Mammary microvascular endothelial cell (primary cell): ENCODE data around the gene HNRNPUL2. TPM values are rescaled to one million over a fixed set of nuclear protein-coding genes. Genes with fewer than 3 reads are reported as not detected.

Experiments used
- total RNA-seq: library from RNA; depleted of rRNA; stranded (reverse); fragments of >200 nt; gene quantifications from 2 replicates; pipeline ENCODE4 v1.2.3, GENCODE V29; 2015

Gene HNRNPUL2
- total RNA-seq, result 8.7 and 10.3 TPM in 2 replicates

DNA sequence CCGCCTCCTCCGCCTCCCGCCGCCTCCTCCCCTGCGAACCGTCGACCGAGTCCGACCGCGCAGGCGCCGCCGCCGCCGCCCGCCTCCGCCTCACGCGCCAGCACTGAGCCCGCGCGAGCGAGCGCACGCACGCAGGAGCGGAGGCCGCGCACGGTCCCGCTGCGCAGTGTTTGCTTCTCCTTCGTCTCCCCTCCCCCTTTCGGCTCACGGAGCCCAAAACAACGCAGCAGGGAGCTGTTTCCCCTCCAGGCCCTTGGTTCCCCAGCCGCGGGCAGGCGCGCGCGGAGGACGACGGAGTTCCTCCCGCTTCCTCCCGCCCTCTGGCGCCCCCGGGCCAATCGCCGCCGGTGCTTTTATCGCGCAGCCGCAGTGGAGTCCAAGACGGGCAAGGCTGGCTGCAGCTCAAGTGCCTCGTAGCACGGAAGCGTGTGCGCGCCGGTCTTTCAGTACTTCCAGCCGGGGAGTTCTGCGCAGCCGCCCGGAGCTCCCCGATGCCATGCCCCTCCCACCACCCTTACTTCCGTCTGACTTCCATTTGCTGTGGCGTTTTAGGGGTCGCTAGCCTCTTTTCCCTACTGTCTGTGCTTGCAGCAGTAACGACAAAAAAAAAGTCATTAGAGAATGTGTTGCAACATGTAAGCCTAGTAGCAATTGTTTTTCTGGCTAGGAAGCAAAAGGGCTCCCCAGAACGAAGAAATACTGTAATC, at the start of gene HNRNPUL2:
Gene HNRNPUL2, minus strand, starts transcription at position 293 of the 707 bp plus-strand sequence. CDS start 301 bp downstream, outside the sequence.

GRCh38 chr11:62771144-62772021, 44.1 kb upstream of the HNRNPUL2 start, which contains the start of gene TAF6L:
Gene TAF6L (plus strand): TSS chr11:62771396. CDS start chr11:62775784, 4,388 bp downstream.

DNA sequence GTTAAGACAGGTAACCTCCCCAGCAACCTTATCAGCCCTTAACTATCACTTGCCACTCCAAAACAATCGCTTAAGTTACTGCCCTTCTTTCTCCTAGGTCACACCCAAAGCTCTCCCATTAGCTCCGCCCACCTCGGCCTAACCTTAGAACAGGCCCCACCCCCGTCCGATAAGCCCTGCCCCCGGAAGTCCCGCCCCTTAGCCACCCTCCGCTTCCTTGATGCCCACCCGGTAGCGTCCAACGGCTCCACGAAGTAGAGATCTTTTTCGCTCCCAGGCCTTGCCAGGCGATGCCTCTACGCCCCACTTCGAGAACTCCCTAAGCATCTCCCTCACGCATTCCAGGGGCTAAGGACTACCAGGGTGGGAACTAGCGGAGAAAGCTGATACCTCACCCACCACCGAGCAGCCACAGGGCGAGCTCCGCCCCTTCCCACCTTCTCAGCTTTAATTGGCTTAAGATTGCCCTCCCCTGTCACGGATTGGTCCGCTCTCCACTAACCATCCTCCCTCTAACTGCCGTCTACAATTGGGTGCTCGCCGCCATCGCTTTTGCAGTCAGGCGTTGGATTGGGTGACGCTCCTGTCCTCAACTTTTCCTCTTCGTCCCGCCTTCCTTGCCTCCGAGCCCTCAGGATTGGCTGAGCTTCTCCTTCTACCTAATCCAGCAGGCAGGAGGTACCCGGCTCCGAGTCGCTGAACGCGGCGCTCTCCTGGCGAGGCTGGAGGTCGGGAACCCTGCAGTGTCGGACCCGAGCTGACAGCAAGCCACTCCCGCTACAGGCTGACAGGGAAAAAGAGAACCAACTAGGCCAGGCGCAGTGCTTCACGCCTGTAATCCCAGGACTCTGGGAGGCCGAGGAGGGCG, 26.7 kb upstream of the HNRNPUL2 start, which contains the start of gene ZBTB3:
Gene ZBTB3, minus strand, starts transcription at position 425 of the 868 bp plus-strand sequence. CDS start 496 bp downstream, outside the sequence.

DNA sequence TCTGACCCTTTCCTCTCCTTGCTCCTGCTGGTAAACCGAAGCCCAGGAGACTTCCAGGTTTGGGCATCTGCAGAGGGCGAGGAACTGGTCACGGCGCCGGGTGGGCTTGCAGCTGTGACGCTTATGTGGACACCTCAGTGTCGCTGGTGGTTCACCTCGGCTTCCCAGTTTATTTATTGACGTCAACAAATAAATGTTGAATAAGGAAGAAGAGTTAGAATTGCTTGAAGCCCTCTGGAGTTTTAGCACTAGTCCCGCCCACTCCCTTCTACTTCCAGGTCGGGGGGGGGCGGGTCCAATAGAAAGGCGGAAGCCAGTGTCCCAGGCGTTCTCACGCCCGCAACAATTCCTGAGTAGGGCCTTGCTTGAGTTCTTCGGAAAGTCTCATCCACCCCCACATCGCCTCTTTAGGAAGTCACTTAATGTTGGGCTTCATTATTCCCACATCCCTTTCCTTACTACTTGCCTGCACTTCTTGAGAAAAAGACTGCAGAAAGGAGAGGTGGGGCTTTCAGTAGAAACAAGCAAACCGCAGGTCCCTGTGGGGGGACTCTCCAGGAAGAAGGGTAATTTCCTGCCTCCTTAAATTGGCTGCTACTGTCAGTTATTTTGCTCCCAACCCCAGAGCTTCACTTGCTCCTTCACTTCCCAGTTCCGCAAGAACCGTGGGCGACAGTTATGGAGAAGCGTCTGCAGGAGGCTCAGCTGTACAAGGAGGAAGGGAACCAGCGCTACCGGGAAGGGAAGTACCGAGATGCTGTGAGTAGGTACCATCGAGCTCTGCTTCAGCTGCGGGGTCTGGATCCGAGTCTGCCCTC, 1.1 kb upstream of the HNRNPUL2 start, which contains the start of gene TTC9C:
Gene TTC9C, plus strand, starts transcription at position 316 of the 818 bp plus-strand sequence. Its CDS starts 363 bp downstream, at position 679.

DNA sequence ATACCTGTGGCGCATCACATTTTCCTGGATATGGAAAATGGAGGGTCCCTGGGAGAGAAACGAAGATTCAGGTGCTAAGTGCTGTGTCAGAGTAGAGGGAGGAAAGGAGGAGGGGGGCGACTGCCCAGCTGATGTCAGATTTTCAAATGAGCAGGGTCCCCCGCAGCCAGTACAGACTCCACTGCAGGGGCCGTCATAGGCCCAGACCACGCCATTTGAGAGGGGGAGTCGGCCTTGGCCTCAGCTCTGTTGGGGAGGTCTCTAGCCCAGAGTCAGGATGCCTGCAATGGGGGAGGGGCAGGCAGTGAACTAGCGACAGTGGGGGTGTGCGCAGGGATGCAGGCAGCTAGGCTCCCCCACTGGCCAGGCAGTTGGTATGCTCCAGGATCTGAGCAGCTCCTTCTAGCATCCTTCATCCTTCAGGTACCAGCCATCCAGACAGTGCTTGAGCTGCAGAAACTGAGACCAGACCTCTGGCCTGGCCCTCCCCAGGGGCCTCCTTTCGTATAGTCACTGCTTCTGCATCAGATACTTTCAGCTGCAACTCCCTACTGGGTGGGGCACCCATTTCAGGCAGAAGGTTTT, 19.9 kb downstream of the HNRNPUL2 start, which contains the start of the genes BSCL2 and GNG3:
Gene BSCL2, minus strand, starts transcription at position 148 of the 585 bp plus-strand sequence. CDS start 229 bp downstream, outside the sequence.
Gene GNG3, plus strand, starts transcription at position 400 of the 585 bp plus-strand sequence. CDS start 620 bp downstream, outside the sequence.

DNA sequence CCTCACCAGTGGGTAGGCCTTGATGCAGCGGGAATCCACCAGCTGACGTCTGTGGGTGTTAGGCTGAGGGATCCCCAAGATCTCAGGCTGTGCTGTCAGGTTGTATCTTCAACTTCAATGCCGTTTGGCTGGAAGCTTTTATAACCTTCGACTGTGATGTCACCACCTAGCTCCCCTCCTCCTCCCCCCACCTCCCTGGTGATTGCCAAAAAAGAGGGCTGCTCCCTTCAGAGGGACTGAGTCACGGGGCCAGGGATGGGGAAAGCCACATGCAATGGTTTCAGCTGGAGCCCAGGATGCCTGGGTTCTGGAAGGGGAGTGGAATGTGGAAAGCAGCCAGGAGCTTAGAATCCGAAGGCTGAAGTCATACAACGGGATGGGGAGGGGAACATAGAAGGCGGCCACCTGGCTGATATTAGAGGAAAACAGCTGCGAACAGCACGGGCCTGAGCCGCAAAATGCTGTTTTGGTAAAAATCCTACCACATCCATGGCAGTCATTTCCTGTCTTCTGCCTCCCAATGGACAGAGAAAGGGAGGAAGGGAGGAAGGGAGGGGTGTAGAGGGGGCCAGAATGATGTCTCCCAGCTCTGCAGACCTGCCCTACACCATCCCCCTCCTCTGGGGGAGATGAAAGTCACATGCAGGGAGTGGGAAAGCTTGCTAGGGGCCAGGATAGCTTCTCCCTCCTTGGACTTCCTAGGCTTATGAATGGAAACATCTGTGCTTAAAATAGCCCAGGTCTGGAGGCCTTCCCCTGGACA, 37.7 kb downstream of the HNRNPUL2 start, which contains the start of gene LRRN4CL:
Gene LRRN4CL, minus strand, starts transcription at position 110 of the 763 bp plus-strand sequence. CDS start 1,022 bp downstream, outside the sequence.

GRCh38 chr11:62678770-62679696, 48.2 kb downstream of the HNRNPUL2 start, which contains the start of gene UBXN1:
Gene UBXN1 (minus strand): TSS chr11:62679073. CDS start chr11:62678923, 150 bp downstream.

GRCh38 chr11:62671608-62672389, 55.5 kb downstream of the HNRNPUL2 start, which contains the start of the genes LBHD1 and UQCC3:
Gene LBHD1 (minus strand): TSS chr11:62672267. CDS start chr11:62670031, 2,236 bp downstream.
Gene UQCC3 (plus strand): TSS chr11:62671673. CDS start chr11:62671746, 73 bp downstream.

DNA sequence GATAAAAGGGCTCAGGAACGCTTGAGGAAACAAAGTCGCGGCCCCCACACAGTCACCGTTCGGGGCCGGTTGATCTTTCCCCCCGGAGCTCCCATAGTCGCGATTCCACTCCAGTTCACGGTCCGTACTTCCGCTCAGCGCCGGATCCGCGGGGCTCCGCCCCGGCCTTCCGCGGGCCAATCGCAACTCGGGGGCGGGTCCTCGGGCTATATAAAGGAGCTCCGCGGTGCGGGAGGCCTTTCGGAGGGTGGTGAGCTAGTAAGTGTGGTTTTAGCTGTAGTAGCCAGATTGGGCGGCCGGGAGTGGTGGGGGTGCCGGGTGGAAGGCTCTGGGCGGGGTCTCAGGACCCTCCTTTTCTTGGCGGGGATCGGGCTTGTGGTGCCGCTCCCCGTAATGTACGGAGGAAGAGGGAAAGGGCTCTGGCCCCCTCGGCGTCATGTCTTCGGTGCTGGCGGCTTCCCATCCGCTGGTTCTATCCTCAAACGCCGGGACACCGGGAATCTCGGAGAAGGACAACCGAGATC, 62.1 kb downstream of the HNRNPUL2 start, which contains the start of the genes C11orf98 and CSKMT:
Gene C11orf98, minus strand, starts transcription at position 136 of the 524 bp plus-strand sequence. Its CDS starts 41 bp downstream, at position 95.
Gene CSKMT, plus strand, starts transcription at position 238 of the 524 bp plus-strand sequence. CDS start 568 bp downstream, outside the sequence.

Other genes with a start within 250 kb of the HNRNPUL2 start
- gene AHNAK, start 180.7 kb downstream of the HNRNPUL2 start, total RNA-seq, result 391 and 413 TPM in 2 replicates
- 1,562 and 1,604 TPM in 2 replicates for gene EEF1G, start 153.6 kb downstream of the HNRNPUL2 start, total RNA-seq
- 12.6 and 15.8 TPM in 2 replicates for gene TUT1, start 135.9 kb downstream of the HNRNPUL2 start, total RNA-seq
- gene MTA2, start 125.6 kb downstream of the HNRNPUL2 start, total RNA-seq, result 155 and 164 TPM in 2 replicates
- 28.5 and 30.8 TPM in 2 replicates for gene EML3, start 114.7 kb downstream of the HNRNPUL2 start, total RNA-seq
- 1.3 and 7.3 TPM in 2 replicates for gene ROM1, start 114.2 kb downstream of the HNRNPUL2 start, total RNA-seq
- 26.6 and 34.2 TPM in 2 replicates for gene B3GAT3, start 105.5 kb downstream of the HNRNPUL2 start, total RNA-seq
- 220 and 258 TPM in 2 replicates for gene GANAB, start 80.8 kb downstream of the HNRNPUL2 start, total RNA-seq
- gene INTS5, start 74.2 kb downstream of the HNRNPUL2 start, total RNA-seq, result 28.9 and 31.1 TPM in 2 replicates
- gene C11orf98, start 62.2 kb downstream of the HNRNPUL2 start, total RNA-seq, result 72.4 TPM in 2 replicates
- gene CSKMT, start 62.1 kb downstream of the HNRNPUL2 start, total RNA-seq, result 3.5 and 3.8 TPM in 2 replicates
- gene UQCC3, start 55.8 kb downstream of the HNRNPUL2 start, total RNA-seq, result 11.8 and 15.9 TPM in 2 replicates
- 2.2 and 2.8 TPM in 2 replicates for gene LBHD1, start 55.2 kb downstream of the HNRNPUL2 start, total RNA-seq
- 110 and 132 TPM in 2 replicates for gene UBXN1, start 48.4 kb downstream of the HNRNPUL2 start, total RNA-seq
- 0.05 TPM in 1 of 2 replicates, not detected in the other for gene LRRN4CL, start 37.9 kb downstream of the HNRNPUL2 start, total RNA-seq
- 28.1 and 37.9 TPM in 2 replicates for gene BSCL2, start 20.0 kb downstream of the HNRNPUL2 start, total RNA-seq
- gene GNG3, start 19.8 kb downstream of the HNRNPUL2 start, total RNA-seq, result not detected in 2 replicates
- 28.2 and 32.2 TPM in 2 replicates for gene TTC9C, start 1.0 kb upstream of the HNRNPUL2 start, total RNA-seq
- 8.0 and 14.2 TPM in 2 replicates for gene ZBTB3, start 26.7 kb upstream of the HNRNPUL2 start, total RNA-seq
- 78.9 and 90.7 TPM in 2 replicates for gene POLR2G, start 34.1 kb upstream of the HNRNPUL2 start, total RNA-seq
- gene TAF6L, start 43.9 kb upstream of the HNRNPUL2 start, total RNA-seq, result 23.3 and 24.0 TPM in 2 replicates
- 63.6 and 66.8 TPM in 2 replicates for gene TMEM179B, start 59.9 kb upstream of the HNRNPUL2 start, total RNA-seq
- 25.3 and 27.1 TPM in 2 replicates for gene TMEM223, start 64.5 kb upstream of the HNRNPUL2 start, total RNA-seq
- 36.0 and 45.9 TPM in 2 replicates for gene NXF1, start 78.0 kb upstream of the HNRNPUL2 start, total RNA-seq
- 26.4 and 28.9 TPM in 2 replicates for gene STX5, start 104.6 kb upstream of the HNRNPUL2 start, total RNA-seq
- not detected in 2 replicates for gene TEX54, start 105.4 kb upstream of the HNRNPUL2 start, total RNA-seq
- gene WDR74, start 112.1 kb upstream of the HNRNPUL2 start, total RNA-seq, result 58.9 and 62.4 TPM in 2 replicates
- 156 and 171 TPM in 2 replicates for gene SLC3A2, start 153.4 kb upstream of the HNRNPUL2 start, total RNA-seq
- 0.07 TPM in 1 of 2 replicates, not detected in the other for gene CHRM1, start 193.9 kb upstream of the HNRNPUL2 start, total RNA-seq